ENCODE results near the gene PIPOX. TPM values are rescaled to one million over a fixed set of nuclear protein-coding genes. Genes with fewer than 3 reads are reported as not detected.

The PIPOX gene
- total RNA-seq, 2 experiments from 2014 or later: 3.0 TPM

- intact Hi-C loops (cut with micrococcal nuclease): no loop called here
- H3K27me3 Mint-ChIP-seq: no peaks in the 10 kb centered on the region
- no peak for DNase-seq
- H3K4me3 Mint-ChIP-seq: no peak overlapping the region
- TF ChIP-seq CTCF (IDR thresholded peaks at IDR 0.05): no peak
- H3K4me1 Mint-ChIP-seq (ENCODE audit: low read depth): no peaks in the 10 kb centered on the region
- no peaks in the 10 kb centered on the region for H3K9me3 Mint-ChIP-seq
- no peak overlapping the region for H3K27ac Mint-ChIP-seq
- CTCF ChIA-PET: no interaction called here
- no peak for ATAC-seq
- H3K36me3 Mint-ChIP-seq (ENCODE audit: low read depth): no peaks in the 10 kb centered on the region
- POLR2A ChIA-PET: no interaction called here
Observed at GRCh38 chr17:29071303-29071702, 28.4 kb downstream of the PIPOX start.

GRCh38 chr17:29073045-29073444 lies 30.1 kb downstream of the PIPOX start:
- DNase-seq (no peak), ATAC-seq (no peak)
- Mint-ChIP-seq H3K36me3 (ENCODE audit: low read depth) (no peaks in the 10 kb centered on the region), H3K4me1 (ENCODE audit: low read depth) (no peaks in the 10 kb centered on the region), H3K9me3 (no peaks in the 10 kb centered on the region), H3K4me3 (no peak overlapping the region), H3K27ac (no peak overlapping the region), H3K27me3 (no peaks in the 10 kb centered on the region)
- ChIA-PET CTCF (interaction anchor here (0.9 to 1.3 kb wide), 2 partner anchors 108 to 426 kb away, joined by 3 to 4 read pairs; no protein-coding TSS in a partner anchor), POLR2A (no interaction called here)
- intact Hi-C loops (cut with micrococcal nuclease): no loop called here
- no peak for TF ChIP-seq CTCF (IDR thresholded peaks at IDR 0.05)

- ATAC-seq (no peak), DNase-seq (no peak)
- ChIA-PET POLR2A (no interaction called here), CTCF (no interaction called here)
- H3K27me3 Mint-ChIP-seq: no peaks in the 10 kb centered on the region
- intact Hi-C loops (cut with micrococcal nuclease): no loop called here
- no peak overlapping the region for H3K27ac Mint-ChIP-seq
- no peak overlapping the region for H3K4me3 Mint-ChIP-seq
- no peaks in the 10 kb centered on the region for H3K4me1 Mint-ChIP-seq (ENCODE audit: low read depth)
- H3K9me3 Mint-ChIP-seq: no peaks in the 10 kb centered on the region
- H3K36me3 Mint-ChIP-seq (ENCODE audit: low read depth): no peaks in the 10 kb centered on the region
- TF ChIP-seq CTCF (IDR thresholded peaks at IDR 0.05): no peak
Observed at GRCh38 chr17:29073520-29073919, 30.6 kb downstream of the PIPOX start.

DNA sequence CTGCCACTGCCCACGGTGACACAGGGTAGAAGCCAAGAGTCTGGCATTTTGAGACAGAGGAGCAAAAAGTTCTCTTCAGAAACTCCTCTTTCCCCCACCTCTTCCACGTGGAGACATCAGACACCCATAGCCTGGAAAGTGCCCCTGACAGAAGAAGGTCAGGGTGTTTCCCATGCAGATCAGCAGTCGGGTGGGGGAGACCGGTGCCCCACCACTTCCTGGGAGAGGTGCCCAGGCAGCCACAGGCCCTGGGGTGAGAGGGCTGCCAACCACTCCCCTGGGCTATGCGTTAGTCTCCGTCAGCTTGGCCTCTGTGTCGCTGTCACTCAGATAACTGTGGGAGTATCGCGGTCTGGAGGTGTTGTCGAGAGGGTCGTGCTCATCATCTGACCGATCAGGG lies 31.5 kb downstream of the PIPOX start:
- ATAC-seq (no peak), DNase-seq (no peak)
- intact Hi-C loops (cut with micrococcal nuclease): no loop called here
- no peak overlapping the region for H3K27ac Mint-ChIP-seq
- H3K4me3 Mint-ChIP-seq: no peak overlapping the region
- no peaks in the 10 kb centered on the region for H3K4me1 Mint-ChIP-seq (ENCODE audit: low read depth)
- POLR2A ChIA-PET: no interaction called here
- no peaks in the 10 kb centered on the region for H3K27me3 Mint-ChIP-seq
- H3K9me3 Mint-ChIP-seq: no peaks in the 10 kb centered on the region
- CTCF ChIA-PET: interaction anchor here (3.2 kb wide), 1 partner anchor 109 kb away, joined by 18 read pairs; no protein-coding TSS in a partner anchor
- H3K36me3 Mint-ChIP-seq (ENCODE audit: low read depth): no peaks in the 10 kb centered on the region
- TF ChIP-seq CTCF (IDR thresholded peaks at IDR 0.05): no peak

GRCh38 chr17:29076087-29076486 lies 33.1 kb downstream of the PIPOX start:
- no peak for ATAC-seq
- H3K4me3 Mint-ChIP-seq: no peak overlapping the region
- peaks cover 2% of the 10 kb centered on the region for H3K36me3 Mint-ChIP-seq (ENCODE audit: low read depth)
- no peaks in the 10 kb centered on the region for H3K27me3 Mint-ChIP-seq
- ChIA-PET POLR2A (no interaction called here), CTCF (interaction anchor here (3.0 to 3.2 kb wide), 2 partner anchors 40 to 111 kb away, joined by 12 to 18 read pairs; no protein-coding TSS in a partner anchor)
- no peaks in the 10 kb centered on the region for H3K9me3 Mint-ChIP-seq
- no peak for TF ChIP-seq CTCF (IDR thresholded peaks at IDR 0.05)
- H3K4me1 Mint-ChIP-seq (ENCODE audit: low read depth): no peaks in the 10 kb centered on the region
- H3K27ac Mint-ChIP-seq: no peak overlapping the region
- no peak for DNase-seq
- intact Hi-C loops (cut with micrococcal nuclease): no loop called here
